GM12875 (cell line): ENCODE measurements around the gene SH3GLB2.
A peak's percentile ranks its signal among the peaks of the same experiment; 100 is the strongest.

Experiments used
- H3K4me3 ChIP-seq: one replicate; pipeline ENCODE4 v1.5.1; 2011; ENCODE audit warnings: low read depth, low read length, control low read depth
- TF ChIP-seq, protein P1 (sequence below): IDR thresholded peaks from 2 replicates; pipeline ENCODE4 v1.5.1; 2011; ENCODE audit warnings: low read depth, mild to moderate bottlenecking, control low read depth, inconsistent platforms, low read length, moderate library complexity, borderline replicate concordance; ENCODE audit not compliant: insufficient read depth

The SH3GLB2 gene

DNA sequence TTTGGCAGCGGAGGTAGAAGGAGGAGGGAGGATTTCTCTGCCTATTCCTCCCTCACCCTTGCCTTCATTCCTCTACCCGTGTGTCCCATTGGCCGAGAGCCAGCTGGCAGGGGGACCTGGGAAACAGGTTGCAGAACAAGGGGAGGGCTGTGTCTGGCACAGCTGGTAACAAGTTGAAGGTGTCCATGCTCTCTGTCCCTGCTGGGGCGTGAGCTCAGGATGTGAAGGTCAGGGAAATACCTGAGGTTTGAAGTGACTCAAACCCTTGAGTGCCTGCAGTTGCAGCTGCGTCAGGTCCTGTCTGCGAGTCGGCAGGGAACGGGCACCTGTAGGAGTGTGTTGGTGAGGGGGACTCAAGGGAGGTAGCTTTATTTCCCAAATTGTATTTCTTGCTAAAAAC lies 24.5 kb upstream of the SH3GLB2 start:
- no peak overlapping the region for H3K4me3 ChIP-seq
- TF ChIP-seq, protein P1, sequence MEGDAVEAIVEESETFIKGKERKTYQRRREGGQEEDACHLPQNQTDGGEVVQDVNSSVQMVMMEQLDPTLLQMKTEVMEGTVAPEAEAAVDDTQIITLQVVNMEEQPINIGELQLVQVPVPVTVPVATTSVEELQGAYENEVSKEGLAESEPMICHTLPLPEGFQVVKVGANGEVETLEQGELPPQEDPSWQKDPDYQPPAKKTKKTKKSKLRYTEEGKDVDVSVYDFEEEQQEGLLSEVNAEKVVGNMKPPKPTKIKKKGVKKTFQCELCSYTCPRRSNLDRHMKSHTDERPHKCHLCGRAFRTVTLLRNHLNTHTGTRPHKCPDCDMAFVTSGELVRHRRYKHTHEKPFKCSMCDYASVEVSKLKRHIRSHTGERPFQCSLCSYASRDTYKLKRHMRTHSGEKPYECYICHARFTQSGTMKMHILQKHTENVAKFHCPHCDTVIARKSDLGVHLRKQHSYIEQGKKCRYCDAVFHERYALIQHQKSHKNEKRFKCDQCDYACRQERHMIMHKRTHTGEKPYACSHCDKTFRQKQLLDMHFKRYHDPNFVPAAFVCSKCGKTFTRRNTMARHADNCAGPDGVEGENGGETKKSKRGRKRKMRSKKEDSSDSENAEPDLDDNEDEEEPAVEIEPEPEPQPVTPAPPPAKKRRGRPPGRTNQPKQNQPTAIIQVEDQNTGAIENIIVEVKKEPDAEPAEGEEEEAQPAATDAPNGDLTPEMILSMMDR, result no peak

DNA sequence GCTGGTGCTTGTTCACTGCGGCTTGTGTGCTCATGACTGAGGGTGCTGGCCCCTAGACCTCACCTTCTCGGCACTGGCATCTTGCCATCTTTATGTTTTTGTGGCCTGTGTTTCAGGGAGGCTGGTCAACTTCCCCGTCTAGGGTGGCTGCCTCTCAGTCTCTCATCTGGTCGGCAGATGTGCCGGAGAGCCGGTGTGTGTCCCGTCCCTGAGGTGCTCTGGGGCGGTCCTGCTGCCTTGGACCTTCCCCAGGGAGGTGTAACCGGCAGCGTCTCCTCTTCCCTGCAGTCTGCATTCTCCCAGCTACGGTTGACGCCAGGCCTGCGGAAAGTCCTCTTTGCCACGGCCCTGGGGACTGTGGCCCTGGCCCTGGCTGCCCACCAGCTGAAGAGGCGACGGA lies 13.9 kb upstream of the SH3GLB2 start:
- TF ChIP-seq, protein P1, result no peak
- H3K4me3 ChIP-seq, result no peak overlapping the region

DNA sequence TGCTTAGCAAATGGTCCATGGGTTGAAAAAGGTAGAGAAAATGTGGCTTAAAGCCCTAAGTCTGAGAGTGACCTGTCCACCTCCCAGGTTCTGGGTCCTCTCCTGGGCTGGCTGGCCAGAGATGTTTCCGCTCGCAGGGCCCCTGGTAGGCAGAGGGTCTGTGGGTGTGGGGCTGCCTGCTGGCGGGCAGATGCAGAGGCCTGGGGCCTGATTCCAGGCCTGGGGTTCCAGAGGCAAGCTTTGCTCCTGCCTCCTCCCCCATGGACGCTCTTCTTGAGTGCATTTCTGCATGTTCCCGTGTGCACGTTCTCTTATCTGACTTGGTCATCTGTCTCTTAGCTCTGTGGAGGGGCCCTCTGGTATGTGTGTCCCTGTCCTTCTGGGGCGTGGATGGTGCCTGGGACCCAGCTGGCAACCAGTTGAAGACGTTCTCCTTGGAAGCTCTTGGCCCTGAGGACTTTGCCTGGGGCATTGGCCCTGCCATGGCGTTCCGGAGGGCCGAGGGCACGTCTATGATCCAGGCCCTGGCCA lies 12.0 kb upstream of the SH3GLB2 start:
- TF ChIP-seq, protein P1, result no peak
- no peak overlapping the region for H3K4me3 ChIP-seq

DNA sequence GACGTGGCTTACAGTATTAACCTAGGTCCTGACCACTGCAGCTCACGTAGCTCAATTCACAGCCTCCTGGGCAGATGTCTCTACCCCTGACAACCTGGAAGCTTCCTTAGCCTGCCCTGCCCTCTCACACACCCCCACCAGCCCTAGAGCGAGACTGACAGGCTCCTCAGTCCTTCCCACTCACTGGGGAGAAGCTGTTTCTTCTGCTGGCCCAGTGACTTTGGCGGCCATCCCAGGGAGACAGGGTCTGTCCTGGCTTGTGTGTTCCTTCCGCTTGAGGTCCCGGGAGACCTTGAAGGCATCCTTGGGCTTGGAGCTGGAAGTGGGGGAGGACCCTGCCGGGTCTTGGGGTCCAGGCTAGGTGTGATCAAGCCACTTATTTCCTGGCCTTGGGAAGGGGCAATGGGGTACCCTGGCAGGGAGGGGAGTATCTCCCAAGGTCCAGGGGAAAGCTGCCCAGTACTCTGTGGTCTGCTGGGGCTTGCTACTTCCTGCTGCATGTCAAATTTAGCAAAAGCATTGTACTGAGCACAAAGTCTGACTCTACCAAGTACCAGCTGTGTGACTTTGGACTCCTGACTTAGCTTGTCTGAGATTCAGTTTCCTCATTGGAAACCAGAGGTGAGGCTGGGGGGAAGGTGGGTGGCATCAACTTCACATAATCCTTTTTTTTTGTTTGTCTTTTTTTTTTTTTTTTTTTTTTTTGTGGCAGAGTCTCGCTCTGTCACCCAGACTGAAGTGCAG lies 10.2 kb upstream of the SH3GLB2 start:
- H3K4me3 ChIP-seq, result no peak overlapping the region
- TF ChIP-seq, protein P1, result no peak

DNA sequence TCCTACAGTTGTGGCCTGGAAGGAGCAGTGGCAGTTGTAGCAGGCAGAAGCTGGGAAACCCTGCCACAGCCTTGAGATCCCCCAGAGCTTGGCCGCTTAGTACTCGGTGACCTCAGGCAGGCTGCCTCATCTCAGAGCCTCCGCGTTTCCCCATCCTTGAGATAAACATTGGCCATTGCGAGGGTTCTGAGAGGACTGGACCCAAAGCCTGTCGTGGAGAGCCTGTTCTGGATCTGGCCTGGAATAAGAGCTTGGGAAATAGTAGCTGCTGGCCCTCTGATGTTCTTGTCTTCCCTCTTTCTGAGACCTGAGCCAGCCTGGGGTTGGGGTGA lies 9.6 kb upstream of the SH3GLB2 start:
- TF ChIP-seq, protein P1, result no peak
- no peak overlapping the region for H3K4me3 ChIP-seq

DNA sequence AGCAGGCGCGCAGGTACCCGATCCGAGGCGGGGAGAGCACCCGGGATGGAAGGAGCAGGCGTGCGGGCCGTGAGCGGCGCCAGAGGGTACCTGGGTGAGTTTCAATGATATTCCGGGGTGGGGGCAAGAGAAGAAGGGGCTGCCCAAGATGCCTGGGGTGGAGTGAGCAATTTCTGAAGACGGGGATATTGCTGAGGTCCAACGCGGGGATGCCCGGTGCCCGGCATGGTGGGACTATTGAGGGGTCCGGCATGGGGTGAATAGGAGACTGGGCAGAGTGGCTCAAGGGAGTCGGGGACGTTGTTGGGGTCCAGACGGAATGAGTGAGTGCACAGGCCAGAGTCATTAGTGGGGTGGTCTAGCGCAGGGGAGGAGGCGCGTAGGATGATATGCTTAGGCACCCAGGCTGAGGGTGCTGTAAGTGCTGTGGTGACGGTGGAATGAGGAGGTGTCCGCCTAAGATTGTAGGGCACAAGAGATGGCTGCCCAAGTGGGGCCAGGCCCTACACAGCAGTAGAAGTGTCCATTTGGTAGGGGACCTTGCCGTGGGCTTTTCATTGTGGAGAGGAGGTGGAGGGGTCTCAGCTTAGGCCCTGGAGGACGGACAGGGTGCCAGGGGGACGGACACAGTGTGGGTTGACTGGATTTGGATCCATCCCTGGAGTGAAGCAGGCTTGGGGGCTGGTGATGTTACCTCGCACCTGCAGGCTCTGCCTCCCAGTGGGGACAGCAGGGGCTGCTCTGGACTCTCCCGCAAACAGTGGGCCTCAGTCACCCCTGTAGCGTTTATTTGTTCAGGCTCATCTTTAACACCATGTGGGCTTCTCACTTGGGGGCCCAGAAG lies 9.0 kb upstream of the SH3GLB2 start:
- TF ChIP-seq, protein P1, result no peak
- peak overlapping the region; percentile 70 for H3K4me3 ChIP-seq
